NCI-H1436 treated with DMSO at 0.1 percent for 48 hours (cell line): ENCODE results near the gene IFT74.
"Not testable (repeated sequence)": the region's sequence is repeated elsewhere in the genome, so short reads cannot be mapped to it uniquely, and the experiment has no call there.

ENCODE experiments used
- DNase-seq: peaks from one replicate; lab custom pipeline; 2025; lab: John Stamatoyannopoulos, UW

The IFT74 gene

DNA sequence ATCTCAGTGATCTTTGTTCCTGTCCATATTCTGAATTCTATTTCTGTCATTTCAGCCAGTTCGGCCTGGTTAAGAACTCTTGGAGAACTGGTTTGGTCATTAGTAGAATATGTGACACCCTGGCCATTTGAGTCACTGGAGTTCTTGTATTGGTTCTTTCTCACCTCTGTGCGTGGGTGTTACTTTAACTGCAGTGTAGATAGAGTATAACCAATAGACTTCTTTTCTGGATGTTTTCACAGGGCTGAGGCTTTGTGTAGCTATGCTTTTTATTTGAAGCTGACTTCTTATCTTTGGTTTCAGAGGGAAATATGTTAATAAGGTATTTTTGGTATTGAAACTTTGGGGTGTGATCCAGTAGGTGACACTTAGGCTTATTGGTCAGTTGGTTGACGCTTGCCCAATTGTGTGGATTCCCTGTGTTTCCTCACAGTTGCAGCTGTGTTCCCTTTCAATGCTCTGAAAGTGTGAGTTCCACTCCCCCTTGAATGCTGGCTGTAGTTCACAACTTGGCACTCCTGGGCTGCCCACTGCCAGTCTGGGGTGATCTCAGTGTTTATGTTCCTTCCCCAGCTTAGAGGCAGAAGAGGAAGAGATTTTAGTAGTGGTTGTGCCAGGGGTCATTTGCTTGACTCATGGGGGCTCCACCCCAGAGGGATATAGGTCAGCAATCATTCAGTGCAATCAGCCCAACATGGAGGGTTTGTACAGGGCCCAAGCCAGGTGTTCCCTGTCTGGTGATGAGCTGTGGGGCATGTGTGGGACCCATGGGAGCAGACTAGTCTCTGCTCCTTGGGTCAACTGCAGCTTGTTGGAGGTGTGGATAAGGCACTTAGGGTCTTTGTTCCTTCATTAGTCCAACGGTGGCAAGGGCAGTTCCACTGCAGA lies 117.9 kb downstream of the IFT74 start:
- no peak for DNase-seq

DNA sequence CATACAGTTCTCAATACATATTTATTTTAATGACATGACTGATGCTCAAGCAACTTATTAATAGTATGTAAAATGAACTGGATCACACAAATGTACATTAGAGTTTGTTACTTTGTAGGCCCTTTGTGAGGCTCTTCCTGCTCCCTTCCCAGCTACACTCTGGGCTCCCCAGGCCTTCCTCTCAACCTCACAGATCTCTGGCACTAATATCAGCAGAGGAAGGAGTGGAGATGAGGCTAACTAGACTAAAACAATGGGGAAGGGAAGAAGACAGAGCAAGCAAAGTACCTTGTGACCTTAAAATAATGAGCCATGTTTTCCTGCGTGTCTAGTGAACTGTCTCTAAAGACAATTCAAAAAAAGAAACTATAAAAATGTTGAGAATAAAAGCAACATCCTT lies 122.5 kb downstream of the IFT74 start:
- DNase-seq, result no peak

DNA sequence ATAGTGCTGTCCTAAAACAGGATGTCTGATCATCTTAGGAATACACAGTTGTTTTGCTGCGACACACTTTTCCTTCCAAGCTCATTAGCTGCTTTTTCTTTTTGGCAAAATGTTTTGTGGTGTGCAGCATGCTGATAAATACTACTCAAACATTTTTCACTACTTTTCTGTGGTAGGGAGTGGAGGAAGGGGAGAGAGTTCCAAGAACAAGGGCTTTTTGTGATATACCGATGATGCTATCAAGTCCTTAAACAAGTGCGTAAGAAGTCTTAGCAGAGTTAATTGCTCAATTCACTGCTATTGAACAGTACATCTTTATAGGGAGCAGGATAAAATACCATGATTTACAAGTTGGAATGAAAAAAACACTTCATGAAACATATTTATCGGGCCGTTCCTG lies 129.2 kb downstream of the IFT74 start:
- no peak for DNase-seq

DNA sequence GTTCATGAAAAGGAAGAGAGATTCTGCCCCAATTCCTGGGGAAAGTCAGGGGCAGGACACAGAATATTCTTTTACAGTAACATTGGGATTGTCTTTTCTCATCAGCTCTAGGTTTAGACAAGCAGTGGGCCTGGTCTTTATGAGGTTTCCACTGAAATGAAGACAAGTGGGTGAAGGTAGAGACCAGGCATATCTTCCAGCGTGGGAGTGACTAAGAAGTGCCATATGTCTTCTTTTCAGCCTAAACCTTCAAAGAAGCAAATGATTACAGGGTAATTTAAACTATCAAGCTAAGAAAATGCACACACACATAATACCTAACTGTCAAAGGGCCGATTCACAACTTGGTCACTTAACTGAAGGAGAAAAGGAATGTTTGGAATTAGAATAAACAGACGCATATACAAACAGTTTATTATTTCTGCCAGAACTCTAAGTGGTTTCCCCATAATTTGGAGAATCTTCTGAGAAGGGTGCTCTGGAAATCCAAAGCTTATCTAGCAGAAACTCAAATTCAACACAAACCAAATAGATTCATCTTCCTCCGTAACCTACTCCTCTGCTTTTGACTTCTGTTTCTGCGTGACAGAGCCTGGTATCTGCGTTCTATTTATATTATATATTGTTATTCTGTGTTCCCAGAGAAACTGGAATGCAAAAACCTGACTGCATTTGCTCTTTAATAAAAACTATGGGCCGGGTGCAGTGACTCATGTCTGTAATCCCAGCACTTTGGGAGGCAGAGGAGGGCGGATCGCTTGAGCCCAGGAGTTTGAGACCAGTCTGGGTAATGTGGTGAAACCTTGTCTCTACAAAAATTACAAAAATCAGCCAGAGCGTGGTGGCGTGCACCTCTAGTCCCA lies 130.8 kb downstream of the IFT74 start:
- no peak for DNase-seq

DNA sequence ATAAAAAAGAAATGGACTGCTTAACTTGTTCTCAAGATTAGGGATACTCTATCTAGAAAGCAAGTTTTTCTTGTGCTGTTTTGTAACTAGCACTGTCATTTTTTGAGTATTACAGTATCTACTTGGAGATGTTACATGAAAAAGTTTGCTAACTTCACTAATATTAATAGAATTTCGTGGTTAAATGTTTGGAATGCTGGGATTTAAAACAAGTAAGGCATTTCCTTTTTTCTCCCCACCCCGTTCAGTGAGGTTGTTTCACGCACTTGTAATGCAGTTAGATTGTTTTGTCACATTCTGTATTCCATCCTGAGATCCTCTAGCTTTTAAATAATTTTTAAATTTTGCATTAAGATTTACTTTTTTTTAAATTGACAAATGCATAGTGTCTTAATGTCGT lies 132.8 kb downstream of the IFT74 start:
- DNase-seq, result no peak

DNA sequence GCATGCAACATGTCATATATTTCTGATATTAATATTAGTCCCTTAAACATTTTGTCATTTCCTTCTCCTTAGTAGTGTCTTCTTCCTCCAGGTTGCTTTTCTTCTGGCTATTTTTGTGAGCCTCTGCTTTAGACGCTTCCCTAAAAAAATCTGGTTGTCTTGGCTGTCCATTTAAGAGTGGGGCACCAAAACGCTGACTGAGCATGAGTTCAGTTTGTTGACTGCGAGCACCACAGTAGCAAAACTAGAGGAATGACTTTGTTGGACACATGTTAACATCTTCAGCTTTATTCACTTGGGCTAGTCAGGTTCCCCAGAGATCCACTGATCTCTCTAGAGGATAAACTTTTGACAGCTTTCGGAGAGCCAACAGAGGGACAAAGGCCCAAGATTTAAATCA lies 133.5 kb downstream of the IFT74 start:
- DNase-seq, result no peak

DNA sequence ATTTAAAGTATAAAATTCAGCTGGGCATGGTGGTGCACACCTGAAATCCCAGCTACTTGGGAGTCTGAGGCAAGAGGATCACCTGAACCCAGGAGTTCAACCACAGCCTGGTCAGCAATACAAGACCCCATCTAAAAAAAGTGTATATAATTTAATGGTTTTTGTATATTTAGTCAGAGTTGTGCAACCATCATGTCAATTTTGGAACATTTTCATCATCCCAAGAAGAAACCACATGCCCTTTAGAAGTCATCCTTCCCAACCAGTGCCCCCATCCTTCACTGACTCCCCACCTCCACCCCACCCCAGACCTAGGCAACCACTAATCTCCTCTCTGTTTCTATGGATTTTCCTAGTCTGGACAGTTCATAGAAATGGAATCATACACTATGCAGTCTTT lies 134.0 kb downstream of the IFT74 start:
- no peak for DNase-seq

DNA sequence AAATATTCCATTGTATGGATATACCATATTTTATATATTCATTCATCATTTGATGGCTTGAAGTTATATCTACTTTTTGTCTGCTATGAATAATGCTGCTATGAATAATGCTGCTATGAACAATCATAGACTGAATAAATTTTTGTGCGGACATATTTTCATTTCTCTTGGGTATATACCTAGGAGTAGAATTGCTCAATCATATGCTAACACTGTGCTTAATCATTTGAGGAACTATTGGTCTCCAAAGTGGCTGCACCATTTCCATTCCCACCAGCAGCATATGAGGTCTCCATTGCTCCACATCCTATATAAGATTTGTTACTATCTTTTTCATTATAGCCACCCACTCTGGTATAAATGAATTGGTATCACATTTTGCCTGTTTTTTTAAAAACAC lies 134.5 kb downstream of the IFT74 start:
- no peak for DNase-seq

DNA sequence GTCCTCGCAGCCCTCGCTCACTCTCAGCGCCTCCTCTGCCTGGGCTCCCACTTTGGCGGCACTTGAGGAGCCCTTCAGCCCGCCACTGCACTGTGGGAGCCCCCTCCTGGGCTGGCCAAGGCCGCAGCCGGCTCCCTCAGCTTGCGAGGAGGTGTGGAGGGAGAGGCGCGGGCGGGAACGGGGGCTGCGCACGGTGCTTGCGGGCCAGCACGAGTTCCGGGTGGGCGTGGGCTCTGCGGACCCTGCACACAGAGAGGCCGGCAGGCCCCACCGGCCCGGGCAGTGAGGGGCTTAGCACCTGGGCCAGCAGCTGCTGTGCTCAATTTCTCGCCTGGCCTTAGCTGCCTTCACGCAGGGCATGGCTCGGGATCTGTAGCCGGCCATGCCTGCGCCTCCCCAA lies 136.3 kb downstream of the IFT74 start:
- DNase-seq, result not testable (repeated sequence)

DNA sequence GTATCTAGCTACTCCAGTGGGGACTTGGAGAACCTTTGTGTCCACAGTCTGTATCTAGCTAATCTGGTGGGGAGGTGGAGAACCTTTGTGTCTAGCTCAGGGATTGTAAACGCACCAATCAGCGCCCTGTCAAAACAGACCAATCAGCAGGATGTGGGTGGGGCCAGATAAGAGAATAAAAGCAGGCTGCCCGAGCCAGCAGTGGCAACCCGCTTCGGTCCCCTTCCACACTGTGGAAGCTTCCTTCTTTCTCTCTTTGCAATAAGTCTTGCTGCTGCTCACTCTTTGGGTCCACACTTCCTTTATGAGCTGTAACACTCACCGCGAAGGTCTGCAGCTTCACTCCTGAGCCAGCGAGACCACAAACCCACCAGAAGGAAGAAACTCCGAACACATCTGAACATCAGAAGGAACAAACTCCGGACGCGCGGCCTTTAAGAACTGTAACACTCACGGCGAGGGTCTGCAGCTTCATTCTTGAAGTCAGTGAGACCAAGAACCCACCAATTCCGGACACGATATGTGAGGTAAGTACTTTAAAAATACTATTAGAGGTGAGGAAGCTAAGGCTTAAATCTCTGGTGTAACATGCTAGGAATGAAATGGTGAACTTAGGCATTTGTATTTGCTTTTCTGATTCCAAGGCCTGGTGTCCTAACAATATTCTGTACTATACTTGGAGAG lies 137.3 kb downstream of the IFT74 start:
- not testable (repeated sequence) for DNase-seq

DNA sequence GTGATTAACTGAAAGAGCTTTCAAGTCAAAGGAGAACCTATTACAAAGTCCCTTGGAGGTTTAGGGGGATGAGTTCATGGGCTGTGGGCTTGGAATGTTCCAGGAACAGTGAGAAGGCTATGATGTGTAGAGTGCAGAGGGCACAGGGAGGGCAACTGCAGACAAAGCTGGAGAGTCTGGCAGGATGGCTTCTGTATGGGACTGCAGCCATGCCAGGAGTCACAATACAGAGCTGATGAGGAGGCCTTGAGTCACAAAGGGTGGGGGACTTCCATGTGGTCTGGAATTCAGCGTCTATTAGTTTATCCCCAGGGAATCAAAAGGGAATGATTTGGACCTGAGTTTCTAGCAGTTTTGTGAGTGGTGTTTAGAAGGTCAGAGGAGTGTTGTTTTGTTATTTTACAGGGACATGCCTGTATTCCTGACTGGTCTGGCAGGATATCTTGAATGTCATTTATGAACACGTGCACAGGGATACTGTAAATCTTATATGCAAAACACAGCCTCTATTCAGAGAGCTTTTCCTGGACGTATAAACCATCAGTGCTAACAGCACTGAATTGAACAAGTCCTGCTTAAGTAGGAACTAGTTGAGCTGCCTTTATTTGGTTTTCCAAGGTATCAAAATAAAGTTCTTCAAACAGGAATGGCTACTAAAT lies 138.6 kb downstream of the IFT74 start:
- no peak for DNase-seq

DNA sequence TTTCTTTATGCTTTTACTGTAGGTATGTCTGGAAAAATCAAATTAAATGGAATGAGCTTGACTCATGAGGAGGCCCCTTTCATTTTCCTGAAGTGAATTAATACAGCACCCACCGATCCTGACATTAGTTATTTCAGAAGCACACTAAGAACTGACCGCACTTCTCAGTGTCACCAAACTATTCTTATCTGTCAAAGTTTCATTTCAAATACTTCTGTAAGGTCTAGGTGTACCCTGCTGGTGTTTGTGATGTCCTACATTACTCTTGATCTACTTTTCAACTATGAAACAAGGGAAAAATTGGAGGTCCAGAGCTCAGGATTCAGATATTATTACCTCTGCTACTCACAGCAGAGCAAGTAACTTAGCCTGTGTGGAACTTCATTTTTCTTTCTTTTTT lies 151.0 kb downstream of the IFT74 start:
- DNase-seq, result no peak

DNA sequence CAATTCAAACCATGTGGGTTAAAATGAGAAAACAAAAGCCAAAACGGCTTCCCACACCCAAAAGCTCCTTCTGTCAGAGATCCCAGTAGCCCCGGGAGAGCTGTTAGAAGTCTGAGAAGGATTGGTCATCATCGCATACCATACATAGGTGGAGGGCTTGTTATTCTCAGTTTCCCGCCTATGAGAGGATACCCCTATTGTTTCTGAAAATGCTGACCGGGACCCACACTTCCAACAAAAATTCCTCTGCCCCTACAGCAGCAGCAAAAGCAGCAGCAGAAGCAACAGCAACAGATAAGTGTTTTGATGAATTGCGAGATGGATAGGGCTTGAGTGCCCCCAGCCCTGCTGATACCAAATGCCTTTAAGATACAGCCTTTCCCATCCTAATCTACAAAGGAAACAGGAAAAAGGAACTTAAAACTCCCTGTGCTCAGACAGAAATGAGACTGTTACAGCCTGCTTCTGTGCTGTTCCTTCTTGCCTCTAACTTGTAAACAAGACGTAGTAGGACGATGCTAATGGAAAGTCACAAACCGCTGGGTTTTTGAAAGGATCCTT lies 152.8 kb downstream of the IFT74 start, which contains the start of gene TEK:
Gene TEK (plus strand): TSS at position 245 of the 561 bp plus-strand sequence. CDS start 366 bp downstream, outside the sequence.
- DNase-seq, result no peak

DNA sequence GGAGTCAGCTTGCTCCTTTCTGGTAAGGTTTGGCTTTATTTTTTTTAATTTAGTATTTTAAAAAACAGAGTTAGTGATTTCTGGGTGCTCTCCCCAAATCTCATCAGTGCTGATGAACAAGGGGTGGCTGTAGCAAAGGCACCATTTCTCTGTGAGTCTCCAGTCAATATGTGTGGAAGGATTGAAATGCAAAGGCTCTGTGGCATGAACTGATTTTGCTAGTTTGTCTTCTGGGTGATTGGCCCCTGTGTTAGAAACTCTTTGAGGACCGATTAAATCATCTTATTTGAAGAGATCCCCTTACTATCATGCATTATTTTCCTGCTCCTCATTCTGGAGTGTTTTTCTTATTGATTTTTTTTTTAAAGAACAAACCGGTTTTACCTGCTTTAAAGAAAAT lies 153.4 kb downstream of the IFT74 start:
- DNase-seq, result no peak

DNA sequence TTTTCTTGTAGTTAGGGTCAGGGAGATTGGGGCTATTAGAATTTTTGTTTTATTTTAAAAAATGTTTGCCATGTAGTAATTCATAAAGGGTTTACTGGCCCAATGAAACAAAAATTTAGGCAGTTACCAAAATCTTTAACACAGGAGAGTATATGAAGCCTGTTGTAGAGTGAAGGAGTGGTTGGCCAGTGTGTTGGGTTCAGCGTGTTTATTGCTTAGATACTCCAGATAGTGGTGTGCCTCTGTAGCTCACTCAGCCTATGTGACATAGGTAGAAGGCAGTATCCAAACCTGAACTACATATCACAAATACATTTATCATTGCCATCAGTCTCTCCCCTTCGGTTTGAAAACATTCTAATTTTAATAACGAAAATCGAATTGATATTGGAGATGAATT lies 154.0 kb downstream of the IFT74 start:
- no peak for DNase-seq

DNA sequence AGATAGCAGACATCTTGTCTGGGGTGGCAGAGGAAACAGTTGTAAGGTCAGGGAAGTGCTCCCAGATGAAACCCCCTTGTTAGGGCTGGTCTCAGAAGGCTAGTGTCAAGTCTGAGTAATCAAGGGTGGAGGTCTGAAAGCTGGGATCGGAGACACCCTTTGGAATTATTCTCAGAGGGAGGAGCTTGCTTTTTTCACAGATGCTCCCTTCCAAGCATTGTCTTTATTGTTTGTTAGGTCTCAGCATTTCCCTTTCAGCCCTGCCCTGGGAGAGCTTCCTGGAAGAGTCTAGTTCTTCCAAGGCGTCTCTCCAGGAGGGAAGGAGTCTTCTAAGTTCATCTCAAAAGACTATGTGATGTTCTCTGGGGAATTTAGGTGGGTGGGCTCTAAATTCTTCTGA lies 156.0 kb downstream of the IFT74 start:
- no peak for DNase-seq
